ENCODE data around the gene TCF4.

Gene TCF4

GRCh38 chr18:55439056-55439455, 148.9 kb downstream of the TCF4 start:
- no peak for DNase-seq (ENCODE audit: low spot score)

GRCh38 chr18:55435592-55435991, 152.4 kb downstream of the TCF4 start:
- no peak for DNase-seq (ENCODE audit: low spot score)

GRCh38 chr18:55433648-55434047, 154.3 kb downstream of the TCF4 start:
- no peak for DNase-seq (ENCODE audit: low spot score)

- DNase-seq (ENCODE audit: low spot score): no peak
Observed at GRCh38 chr18:55433140-55433539, 154.9 kb downstream of the TCF4 start.

GRCh38 chr18:55432307-55433040, 155.5 kb downstream of the TCF4 start:
- no peak for DNase-seq (ENCODE audit: low spot score)

GRCh38 chr18:55430026-55430425, 158.0 kb downstream of the TCF4 start:
- no peak for DNase-seq (ENCODE audit: low spot score)

GRCh38 chr18:55427951-55428350, 160.0 kb downstream of the TCF4 start:
- no peak for DNase-seq (ENCODE audit: low spot score)

- DNase-seq (ENCODE audit: low spot score): no peak
Observed at GRCh38 chr18:55425698-55426097, 162.3 kb downstream of the TCF4 start.

GRCh38 chr18:55422456-55423180, 165.4 kb downstream of the TCF4 start:
- DNase-seq (ENCODE audit: low spot score): no peak

- no peak for DNase-seq (ENCODE audit: low spot score)
Observed at GRCh38 chr18:55421615-55422419, 166.2 kb downstream of the TCF4 start.

GRCh38 chr18:55421308-55421614, 166.7 kb downstream of the TCF4 start:
- no peak for DNase-seq (ENCODE audit: low spot score)

- no peak for DNase-seq (ENCODE audit: low spot score)
Observed at GRCh38 chr18:55420665-55421307, 167.2 kb downstream of the TCF4 start.

- no peak for DNase-seq (ENCODE audit: low spot score)
Observed at GRCh38 chr18:55419947-55420664, 167.9 kb downstream of the TCF4 start.

GRCh38 chr18:55419132-55419946, 168.7 kb downstream of the TCF4 start:
- no peak for DNase-seq (ENCODE audit: low spot score)

GRCh38 chr18:55418439-55418838, 169.6 kb downstream of the TCF4 start:
- no peak for DNase-seq (ENCODE audit: low spot score)

GRCh38 chr18:55416791-55417190, 171.2 kb downstream of the TCF4 start:
- no peak for DNase-seq (ENCODE audit: low spot score)

- peak; percentile 60 for DNase-seq (ENCODE audit: low spot score)
Observed at GRCh38 chr18:55415258-55415871, 172.6 kb downstream of the TCF4 start.

- no peak for DNase-seq (ENCODE audit: low spot score)
Observed at GRCh38 chr18:55414475-55414874, 173.5 kb downstream of the TCF4 start.

- DNase-seq (ENCODE audit: low spot score): no peak
Observed at GRCh38 chr18:55413474-55413873, 174.5 kb downstream of the TCF4 start.

GRCh38 chr18:55407774-55408535, 180.0 kb downstream of the TCF4 start:
- no peak for DNase-seq (ENCODE audit: low spot score)

All from LoVo (cell line).